Subcutaneous abdominal adipose tissue (tissue), 5 donors: Measurements from ENCODE around the gene GGTLC2.

Source experiments
- H3K27ac ChIP-seq: one replicate; pipeline ENCODE4 v1.7.0; 2013; ENCODE audit warnings: low read depth, mild to moderate bottlenecking, inconsistent platforms, low read length, moderate library complexity
- H3K27me3 ChIP-seq, 5 donors: one replicate each; pipeline ENCODE4 v1.7.0; 2013; ENCODE audit warnings: low read length in 5 of 5, inconsistent platforms in 1 of 5; ENCODE audit not compliant: control insufficient read depth in 5 of 5, insufficient read depth in 4 of 5
- H3K36me3 ChIP-seq, 5 donors: one replicate each; pipeline ENCODE4 v1.7.0; 2013; ENCODE audit warnings: low read length in 5 of 5; ENCODE audit not compliant: control insufficient read depth in 5 of 5, insufficient read depth in 5 of 5
- H3K4me1 ChIP-seq, 5 donors: one replicate each; pipeline ENCODE4 v1.7.0; 2013; ENCODE audit warnings: low read length in 5 of 5, mild to moderate bottlenecking in 3 of 5, moderate library complexity in 1 of 5; ENCODE audit not compliant: control insufficient read depth in 5 of 5, insufficient read depth in 5 of 5
- H3K4me3 ChIP-seq, 5 donors: one replicate each; pipeline ENCODE4 v1.7.0; 2013; ENCODE audit warnings: low read length in 5 of 5, low read depth in 1 of 5
- H3K9ac ChIP-seq, 5 donors: one replicate each; pipeline ENCODE4 v1.7.0; 2013; ENCODE audit warnings: low read length in 5 of 5, mild to moderate bottlenecking in 4 of 5, moderate library complexity in 3 of 5
- H3K9me3 ChIP-seq, 5 donors: one replicate each; pipeline ENCODE4 v1.7.0; 2013; ENCODE audit warnings: low read length in 5 of 5; ENCODE audit not compliant: control insufficient read depth in 5 of 5
- donor health status: healthy.
- donor health status: healthy.
- donor health status: healthy.
- donor health status: healthy.
- donor health status: healthy.

Gene GGTLC2

GRCh38 chr22:22689621-22690345 lies 45.4 kb downstream of the GGTLC2 start:
- Histone ChIP-seq H3K4me3 (no peak overlapping the region), H3K4me1 (peaks cover 0 to 23% (median 0%) of the 10 kb centered on the region in 5 donors), H3K36me3 (no peaks in the 10 kb centered on the region), H3K27ac (no peak overlapping the region), H3K9me3 (no peaks in the 10 kb centered on the region), H3K27me3 (peaks cover 0 to 2% (median 0%) of the 10 kb centered on the region in 5 donors), H3K9ac (no peak overlapping the region)

GRCh38 chr22:22691055-22691454 lies 46.6 kb downstream of the GGTLC2 start:
- H3K27ac ChIP-seq: no peak overlapping the region
- no peaks in the 10 kb centered on the region for H3K9me3 ChIP-seq
- H3K36me3 ChIP-seq: no peaks in the 10 kb centered on the region
- peaks cover 0 to 23% (median 0%) of the 10 kb centered on the region in 5 donors for H3K4me1 ChIP-seq
- peaks cover 0 to 6% (median 0%) of the 10 kb centered on the region in 5 donors for H3K27me3 ChIP-seq
- no peak overlapping the region for H3K9ac ChIP-seq
- no peak overlapping the region for H3K4me3 ChIP-seq

- Histone ChIP-seq H3K36me3 (no peaks in the 10 kb centered on the region), H3K9ac (no peak overlapping the region), H3K27ac (no peak overlapping the region), H3K4me1 (peaks cover 0 to 18% (median 0%) of the 10 kb centered on the region in 5 donors), H3K4me3 (no peak overlapping the region), H3K27me3 (peaks cover 0 to 6% (median 0%) of the 10 kb centered on the region in 5 donors), H3K9me3 (no peaks in the 10 kb centered on the region)
Measured at GRCh38 chr22:22691716-22692701, 47.6 kb downstream of the GGTLC2 start.

GRCh38 chr22:22692707-22693530 lies 48.5 kb downstream of the GGTLC2 start:
- Histone ChIP-seq H3K9ac (no peak overlapping the region), H3K4me3 (no peak overlapping the region), H3K27me3 (peaks cover 0 to 9% (median 0%) of the 10 kb centered on the region in 5 donors), H3K9me3 (no peaks in the 10 kb centered on the region), H3K36me3 (no peaks in the 10 kb centered on the region), H3K27ac (no peak overlapping the region), H3K4me1 (peaks cover 0 to 18% (median 0%) of the 10 kb centered on the region in 5 donors)

GRCh38 chr22:22693531-22693884 lies 49.1 kb downstream of the GGTLC2 start:
- H3K4me1 ChIP-seq: peaks cover 0 to 18% (median 0%) of the 10 kb centered on the region in 5 donors
- peaks cover 0 to 9% (median 0%) of the 10 kb centered on the region in 5 donors for H3K27me3 ChIP-seq
- H3K9me3 ChIP-seq: no peaks in the 10 kb centered on the region
- H3K36me3 ChIP-seq: no peaks in the 10 kb centered on the region
- no peak overlapping the region for H3K27ac ChIP-seq
- H3K4me3 ChIP-seq: no peak overlapping the region
- no peak overlapping the region for H3K9ac ChIP-seq

- H3K9ac ChIP-seq: no peak overlapping the region
- H3K4me3 ChIP-seq: no peak overlapping the region
- no peaks in the 10 kb centered on the region for H3K36me3 ChIP-seq
- H3K27ac ChIP-seq: no peak overlapping the region
- H3K4me1 ChIP-seq: peaks cover 0 to 18% (median 0%) of the 10 kb centered on the region in 5 donors
- H3K27me3 ChIP-seq: peaks cover 0 to 9% (median 0%) of the 10 kb centered on the region in 5 donors
- H3K9me3 ChIP-seq: no peaks in the 10 kb centered on the region
Measured at GRCh38 chr22:22694106-22694505, 49.7 kb downstream of the GGTLC2 start.

GRCh38 chr22:22696104-22696503 lies 51.7 kb downstream of the GGTLC2 start:
- no peak overlapping the region for H3K9ac ChIP-seq
- no peaks in the 10 kb centered on the region for H3K9me3 ChIP-seq
- H3K27me3 ChIP-seq: peaks cover 0 to 9% (median 4%) of the 10 kb centered on the region in 5 donors
- H3K4me3 ChIP-seq: no peak overlapping the region
- no peaks in the 10 kb centered on the region for H3K36me3 ChIP-seq
- H3K4me1 ChIP-seq: peaks cover 0 to 18% (median 0%) of the 10 kb centered on the region in 5 donors
- H3K27ac ChIP-seq: no peak overlapping the region
